Right renal cortex interstitium (tissue), 3 donors: ENCODE measurements around the gene AMPD1. TPM values are rescaled to one million over a fixed set of nuclear protein-coding genes. Genes with fewer than 3 reads are reported as not detected.

Experiments used
- DNase-seq, 3 donors: peaks; one replicate each; pipeline ENCODE4 v3.0.0-alpha.2; 2013; ENCODE audit warnings: low read depth in 3 of 3, low spot score in 2 of 3
- polyA plus RNA-seq, 3 donors: library from polyadenylated mRNA; unstranded; fragments of 120-200 nt; gene quantifications; one replicate each; pipeline ENCODE4 v1.2.1, GENCODE V29; 2013; ENCODE audit not compliant: insufficient read length in 3 of 3

The AMPD1 gene
- not detected for polyA plus RNA-seq

- DNase-seq: no peak
Measured at GRCh38 chr1:114695430-114696058, at the start of gene AMPD1. Gene AMPD1, minus strand, starts transcription at chr1:114695546. Its CDS starts 75 bp downstream, at chr1:114695471.

DNA sequence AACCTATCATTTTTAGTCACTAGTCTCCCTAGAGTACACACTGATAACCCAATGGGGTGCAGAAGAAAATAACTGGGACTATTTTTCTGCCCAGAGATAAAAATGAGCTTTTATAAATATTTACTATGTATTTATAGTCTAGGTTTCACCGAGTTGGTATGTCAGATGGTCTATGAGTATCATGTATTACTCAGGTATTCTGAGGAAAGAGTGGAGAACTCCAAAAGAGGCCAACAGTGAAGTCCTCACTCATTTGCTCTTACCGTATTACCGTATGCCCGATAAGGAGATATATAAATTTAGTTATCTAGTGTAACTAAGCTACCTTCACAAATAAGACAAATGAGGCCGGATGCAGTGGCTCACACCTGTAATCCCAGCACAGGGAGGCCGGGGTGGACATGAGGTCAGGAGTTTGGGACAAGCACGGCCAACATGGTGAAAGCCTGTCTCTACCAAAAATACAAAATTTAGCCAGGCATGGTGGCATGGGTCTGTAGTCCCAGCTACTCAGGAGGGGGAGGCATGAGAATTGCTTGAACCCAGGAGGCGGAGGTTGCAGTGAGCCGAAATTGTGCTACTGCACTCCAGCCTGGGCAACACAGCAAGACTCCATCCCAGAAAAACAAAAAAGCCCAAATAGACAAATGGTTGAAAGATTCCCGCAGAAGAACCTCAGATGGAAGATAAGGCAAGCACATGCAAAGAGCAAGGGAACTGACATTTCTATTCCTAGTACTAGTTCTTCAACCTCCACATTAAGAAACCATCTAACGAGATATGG is 46.8 kb upstream of the AMPD1 start:
- no peak for DNase-seq

DNA sequence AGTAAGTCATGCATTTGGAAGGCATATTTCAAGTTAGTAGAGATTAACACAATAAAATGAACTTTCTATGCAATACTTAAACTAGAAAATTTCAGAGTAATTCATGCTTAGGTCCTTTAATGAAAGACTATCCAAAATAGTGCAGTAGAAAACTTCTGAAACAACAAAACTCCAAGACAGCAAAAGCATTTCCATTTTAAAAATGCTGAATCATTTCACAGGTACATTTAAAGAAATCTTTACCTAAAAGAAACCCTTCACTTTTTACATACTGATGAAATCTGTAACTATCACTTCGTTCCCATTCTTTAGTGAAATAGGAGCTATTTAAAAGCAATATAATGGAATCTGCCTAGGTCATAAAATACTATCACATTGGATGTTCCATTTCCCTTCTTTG is 45.0 kb upstream of the AMPD1 start:
- no peak for DNase-seq

- DNase-seq: no peak
Measured at GRCh38 chr1:114737314-114737849, 42.0 kb upstream of the AMPD1 start.

GRCh38 chr1:114735479-114735878 is 40.1 kb upstream of the AMPD1 start:
- no peak for DNase-seq

DNA sequence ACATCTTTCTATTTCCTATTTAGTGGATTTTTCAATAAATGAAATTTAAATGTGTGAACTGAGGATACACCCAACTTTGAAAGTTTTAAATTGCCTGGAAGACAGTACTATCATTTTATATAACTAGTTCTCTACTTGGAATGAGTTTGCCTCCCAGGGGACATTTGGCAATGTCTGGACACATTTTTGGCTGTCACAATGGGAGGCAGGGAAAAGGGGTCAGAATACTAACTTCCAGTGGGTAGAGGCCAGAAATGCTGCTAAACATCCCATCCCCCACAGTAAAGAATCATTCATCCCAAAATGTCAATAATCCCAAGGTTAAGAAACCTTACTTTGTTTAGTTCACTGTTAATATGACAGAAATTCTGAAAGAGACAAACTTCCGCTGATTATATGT is 34.4 kb upstream of the AMPD1 start:
- DNase-seq: no peak

- no peak for DNase-seq
Measured at GRCh38 chr1:114728553-114728952, 33.2 kb upstream of the AMPD1 start.

- DNase-seq: no peak
Measured at GRCh38 chr1:114725230-114725629, 29.9 kb upstream of the AMPD1 start.

GRCh38 chr1:114723915-114724314 is 28.6 kb upstream of the AMPD1 start:
- no peak for DNase-seq

GRCh38 chr1:114723457-114723856 is 28.1 kb upstream of the AMPD1 start:
- no peak for DNase-seq

DNA sequence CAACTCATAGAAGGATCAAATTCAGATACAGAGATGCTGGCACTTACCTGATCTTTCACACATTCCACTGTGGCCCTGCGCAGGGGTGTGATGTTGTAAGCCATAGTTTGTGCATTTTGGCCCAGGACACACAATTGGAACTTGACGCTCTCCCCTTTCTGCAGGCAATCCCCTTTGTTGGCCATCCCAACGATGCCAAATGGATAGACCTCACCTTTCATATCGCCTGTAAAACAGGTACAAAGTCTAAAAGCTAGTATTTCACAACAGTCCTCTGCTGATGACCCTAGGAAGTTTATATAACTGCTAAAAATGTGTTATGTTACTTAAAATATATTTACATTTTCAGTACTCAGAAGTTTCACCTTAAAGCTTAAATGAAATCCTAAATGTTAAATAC is 25.1 kb upstream of the AMPD1 start:
- DNase-seq: no peak

DNA sequence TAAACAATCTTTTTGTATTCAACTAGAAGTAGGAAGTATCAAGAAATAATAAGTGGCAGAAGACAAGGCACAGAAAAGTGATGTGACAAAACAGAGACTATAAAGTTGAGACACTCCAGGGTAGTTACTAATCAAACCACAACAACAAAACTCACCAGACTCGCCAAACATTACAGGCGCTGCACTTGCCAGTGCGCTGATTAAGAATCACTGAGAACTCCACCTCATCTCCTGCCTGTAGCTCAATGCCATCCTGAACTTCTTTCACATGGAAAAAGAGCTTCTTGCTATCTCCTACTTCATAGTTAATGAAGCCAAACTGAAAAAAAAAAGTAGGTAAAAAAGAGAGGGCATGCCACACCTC is 24.1 kb upstream of the AMPD1 start:
- DNase-seq: no peak

- DNase-seq: no peak
Measured at GRCh38 chr1:114718661-114719423, 23.5 kb upstream of the AMPD1 start.

DNA sequence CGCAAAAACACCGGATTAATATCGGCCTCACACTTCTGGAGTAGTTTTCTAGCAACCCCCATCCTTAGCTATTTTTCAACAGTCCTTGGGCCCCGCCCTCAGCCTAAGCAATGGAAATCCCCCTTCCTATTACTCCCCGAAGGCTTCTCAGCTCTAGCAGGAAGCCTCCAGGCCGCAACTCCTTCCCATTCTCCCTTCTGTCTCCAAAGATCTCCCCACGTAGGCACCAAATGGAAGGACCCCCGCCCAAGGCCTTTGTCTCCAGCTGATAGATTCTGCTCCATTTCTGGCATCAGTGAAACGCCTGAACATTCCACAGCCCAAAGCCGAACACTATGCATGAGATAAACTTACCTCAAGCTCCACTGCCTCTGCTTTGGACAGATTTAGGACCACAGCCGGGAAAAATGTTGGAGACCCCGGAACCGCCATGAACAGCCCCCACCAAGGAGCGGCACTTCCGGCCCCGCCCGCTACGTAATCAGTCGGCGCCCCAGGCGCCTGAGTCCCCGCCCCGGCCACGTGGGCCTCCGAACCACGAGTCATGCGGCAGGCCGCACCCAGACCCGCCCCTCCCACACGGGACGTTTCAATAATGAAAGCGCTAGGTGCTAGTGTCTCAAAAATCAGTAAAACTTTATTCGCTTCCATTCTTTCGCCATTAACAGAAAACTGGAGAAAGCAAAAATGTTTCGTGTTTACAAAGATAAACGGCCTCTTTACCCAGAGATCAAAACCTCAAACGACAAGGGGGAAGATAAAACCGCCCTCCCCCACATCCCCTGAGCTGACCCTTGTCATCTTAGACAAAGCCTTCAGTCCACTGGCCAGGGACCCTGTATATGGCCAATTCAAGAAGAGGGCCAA is 21.2 kb upstream of the AMPD1 start, which contains the start of gene NRAS:
NRAS (minus strand) TSS at position 468 of the 867 bp plus-strand sequence. CDS start 611 bp downstream, outside the sequence.
- DNase-seq: peak; percentile 80 to 88 (median 80)

GRCh38 chr1:114715952-114716303 is 20.6 kb upstream of the AMPD1 start:
- DNase-seq: no peak

DNA sequence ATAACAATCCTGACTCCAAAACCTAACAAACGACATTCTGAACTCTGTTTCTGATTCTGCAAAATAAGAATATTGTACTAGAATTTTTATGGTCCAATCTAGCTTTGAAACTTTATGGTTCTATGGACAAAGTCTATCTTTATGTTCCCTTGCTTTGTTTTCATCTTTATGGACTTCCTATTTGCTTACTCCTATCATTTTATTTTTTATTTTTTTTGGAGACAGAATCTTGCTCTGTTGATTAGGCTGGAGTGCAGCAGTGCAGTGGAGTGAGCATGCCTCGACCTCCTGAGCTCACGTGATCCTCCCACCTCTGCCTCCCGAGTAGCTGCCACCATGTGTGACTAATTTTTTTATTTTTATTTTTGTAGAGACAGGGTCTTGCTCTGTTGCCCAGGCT is 17.6 kb upstream of the AMPD1 start:
- DNase-seq: no peak

GRCh38 chr1:114710360-114710759 is 15.0 kb upstream of the AMPD1 start:
- DNase-seq: no peak

GRCh38 chr1:114707604-114708003 is 12.3 kb upstream of the AMPD1 start:
- DNase-seq: no peak

- DNase-seq: no peak
Measured at GRCh38 chr1:114703242-114703641, 7.9 kb upstream of the AMPD1 start.

GRCh38 chr1:114702737-114703136 is 7.4 kb upstream of the AMPD1 start:
- no peak for DNase-seq
